Measurements from ENCODE around the gene ARPIN.
A peak's percentile ranks its signal among the peaks of the same experiment; 100 is the strongest.

Gene ARPIN

DNA sequence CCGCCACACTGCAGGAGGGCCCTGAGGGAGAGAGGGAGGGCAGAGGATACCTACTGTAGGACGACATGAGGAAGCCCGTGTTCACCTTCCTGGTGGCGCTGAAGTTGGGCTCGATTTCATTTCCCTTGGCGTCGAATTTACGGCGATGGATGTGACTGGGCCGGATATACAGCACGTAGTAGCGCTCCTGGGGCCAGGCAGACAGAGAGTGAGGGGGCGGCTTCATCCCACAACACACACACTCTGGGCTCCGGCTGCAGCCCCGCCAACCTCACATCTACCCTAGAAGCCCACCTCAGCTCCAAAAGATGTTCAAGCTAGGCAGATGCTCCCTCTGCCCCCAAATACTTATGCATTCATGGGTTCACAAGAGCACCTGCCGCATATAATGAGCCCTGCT, 4.5 kb downstream of the ARPIN start:
- TF ChIP-seq, protein P1, sequence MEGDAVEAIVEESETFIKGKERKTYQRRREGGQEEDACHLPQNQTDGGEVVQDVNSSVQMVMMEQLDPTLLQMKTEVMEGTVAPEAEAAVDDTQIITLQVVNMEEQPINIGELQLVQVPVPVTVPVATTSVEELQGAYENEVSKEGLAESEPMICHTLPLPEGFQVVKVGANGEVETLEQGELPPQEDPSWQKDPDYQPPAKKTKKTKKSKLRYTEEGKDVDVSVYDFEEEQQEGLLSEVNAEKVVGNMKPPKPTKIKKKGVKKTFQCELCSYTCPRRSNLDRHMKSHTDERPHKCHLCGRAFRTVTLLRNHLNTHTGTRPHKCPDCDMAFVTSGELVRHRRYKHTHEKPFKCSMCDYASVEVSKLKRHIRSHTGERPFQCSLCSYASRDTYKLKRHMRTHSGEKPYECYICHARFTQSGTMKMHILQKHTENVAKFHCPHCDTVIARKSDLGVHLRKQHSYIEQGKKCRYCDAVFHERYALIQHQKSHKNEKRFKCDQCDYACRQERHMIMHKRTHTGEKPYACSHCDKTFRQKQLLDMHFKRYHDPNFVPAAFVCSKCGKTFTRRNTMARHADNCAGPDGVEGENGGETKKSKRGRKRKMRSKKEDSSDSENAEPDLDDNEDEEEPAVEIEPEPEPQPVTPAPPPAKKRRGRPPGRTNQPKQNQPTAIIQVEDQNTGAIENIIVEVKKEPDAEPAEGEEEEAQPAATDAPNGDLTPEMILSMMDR (conservative IDR thresholded peaks at IDR 0.05; ENCODE audit: control insufficient read depth, insufficient read depth, low read depth, low read length) = no peak
- H3K4me3 ChIP-seq (ENCODE audit: control insufficient read depth, low read depth, low read length) = no peak overlapping the region
- no peak for DNase-seq (ENCODE audit: low read depth)

GRCh38 chr15:89907289-89907688, 5.5 kb downstream of the ARPIN start:
- TF ChIP-seq, protein P1 (conservative IDR thresholded peaks at IDR 0.05; ENCODE audit: control insufficient read depth, insufficient read depth, low read depth, low read length) = no peak
- peak; percentile 23 for DNase-seq (ENCODE audit: low read depth)
- no peak overlapping the region for H3K4me3 ChIP-seq (ENCODE audit: control insufficient read depth, low read depth, low read length)

DNA sequence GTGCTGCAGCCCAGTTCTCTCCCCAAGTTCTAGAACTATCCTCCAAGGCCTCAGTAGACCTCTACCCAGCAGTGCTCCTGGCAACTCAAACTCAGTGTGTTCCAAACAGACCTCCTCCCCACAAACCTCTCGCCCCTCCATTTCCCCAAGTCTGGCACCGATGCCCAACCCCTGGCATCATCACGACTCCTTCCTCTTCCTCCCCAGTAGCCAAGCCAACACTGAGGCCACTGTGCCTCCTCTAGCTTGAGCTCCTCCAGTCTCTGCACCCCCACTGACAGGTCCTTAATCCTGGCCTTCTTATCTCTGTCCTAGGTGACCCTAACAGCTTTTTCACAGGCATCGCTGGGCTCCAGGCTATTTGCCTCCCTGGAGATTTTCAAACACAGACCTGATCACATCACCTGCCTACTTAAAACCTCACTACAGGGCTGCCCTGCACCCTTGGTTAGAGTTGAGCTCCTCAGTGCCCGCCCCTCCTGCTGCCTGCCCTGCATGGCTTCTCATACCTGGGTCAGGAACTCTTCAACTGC, 6.8 kb downstream of the ARPIN start:
- no peak for DNase-seq (ENCODE audit: low read depth)
- TF ChIP-seq, protein P1 (conservative IDR thresholded peaks at IDR 0.05; ENCODE audit: control insufficient read depth, insufficient read depth, low read depth, low read length) = no peak
- no peak overlapping the region for H3K4me3 ChIP-seq (ENCODE audit: control insufficient read depth, low read depth, low read length)

DNA sequence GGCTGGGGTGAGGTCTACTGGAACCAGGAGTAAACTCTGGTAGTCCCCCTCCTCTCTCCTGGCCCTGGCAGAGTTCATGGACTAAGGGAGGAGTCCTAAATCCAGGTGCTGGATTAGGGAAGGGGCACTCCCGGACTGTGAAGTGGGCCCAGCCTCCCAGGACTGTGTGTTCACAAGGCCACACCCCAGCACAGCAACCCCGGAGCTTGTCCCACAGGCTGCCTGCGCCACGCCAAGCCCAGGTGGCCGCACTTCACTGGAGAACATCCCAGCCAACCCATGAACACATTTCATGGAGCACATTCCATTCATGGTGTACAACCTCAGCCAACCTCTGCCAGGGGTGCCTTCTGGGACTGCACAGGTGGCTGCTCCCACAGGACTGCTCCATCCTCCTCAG, 8.2 kb downstream of the ARPIN start:
- TF ChIP-seq, protein P1 (conservative IDR thresholded peaks at IDR 0.05; ENCODE audit: control insufficient read depth, insufficient read depth, low read depth, low read length) = no peak
- no peak overlapping the region for H3K4me3 ChIP-seq (ENCODE audit: control insufficient read depth, low read depth, low read length)
- DNase-seq (ENCODE audit: low read depth) = no peak

DNA sequence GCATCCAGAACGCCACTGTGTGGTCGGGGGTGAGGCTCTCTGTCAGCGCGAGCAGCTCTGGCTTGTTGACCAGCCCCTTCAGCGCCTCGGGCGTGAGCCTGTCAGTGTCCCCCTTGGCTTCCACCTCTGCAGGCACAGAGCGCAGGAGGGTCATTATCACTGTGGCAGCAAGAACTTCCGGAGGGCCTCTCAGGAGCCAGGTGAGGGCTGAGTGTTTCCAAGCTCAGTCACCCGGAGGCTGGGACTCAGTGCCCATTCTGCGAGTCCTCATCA, 9.0 kb downstream of the ARPIN start:
- DNase-seq (ENCODE audit: low read depth) = no peak
- H3K4me3 ChIP-seq (ENCODE audit: control insufficient read depth, low read depth, low read length) = no peak overlapping the region
- TF ChIP-seq, protein P1 (conservative IDR thresholded peaks at IDR 0.05; ENCODE audit: control insufficient read depth, insufficient read depth, low read depth, low read length) = no peak

- DNase-seq (ENCODE audit: low read depth) = no peak
- TF ChIP-seq, protein P1 (conservative IDR thresholded peaks at IDR 0.05; ENCODE audit: control insufficient read depth, insufficient read depth, low read depth, low read length) = no peak
- H3K4me3 ChIP-seq (ENCODE audit: control insufficient read depth, low read depth, low read length) = no peak overlapping the region
Observed at GRCh38 chr15:89903015-89903857, 9.5 kb downstream of the ARPIN start.

Measured in fibroblast of mammary gland (primary cell).